ENCODE data around the gene BTNL9. TPM values are rescaled to one million over a fixed set of nuclear protein-coding genes. Genes with fewer than 3 reads are reported as not detected.

BTNL9 gene
- total and polyA plus RNA-seq, 7 experiments from 2014 or later = 1.6 TPM; not detected in 6

DNA sequence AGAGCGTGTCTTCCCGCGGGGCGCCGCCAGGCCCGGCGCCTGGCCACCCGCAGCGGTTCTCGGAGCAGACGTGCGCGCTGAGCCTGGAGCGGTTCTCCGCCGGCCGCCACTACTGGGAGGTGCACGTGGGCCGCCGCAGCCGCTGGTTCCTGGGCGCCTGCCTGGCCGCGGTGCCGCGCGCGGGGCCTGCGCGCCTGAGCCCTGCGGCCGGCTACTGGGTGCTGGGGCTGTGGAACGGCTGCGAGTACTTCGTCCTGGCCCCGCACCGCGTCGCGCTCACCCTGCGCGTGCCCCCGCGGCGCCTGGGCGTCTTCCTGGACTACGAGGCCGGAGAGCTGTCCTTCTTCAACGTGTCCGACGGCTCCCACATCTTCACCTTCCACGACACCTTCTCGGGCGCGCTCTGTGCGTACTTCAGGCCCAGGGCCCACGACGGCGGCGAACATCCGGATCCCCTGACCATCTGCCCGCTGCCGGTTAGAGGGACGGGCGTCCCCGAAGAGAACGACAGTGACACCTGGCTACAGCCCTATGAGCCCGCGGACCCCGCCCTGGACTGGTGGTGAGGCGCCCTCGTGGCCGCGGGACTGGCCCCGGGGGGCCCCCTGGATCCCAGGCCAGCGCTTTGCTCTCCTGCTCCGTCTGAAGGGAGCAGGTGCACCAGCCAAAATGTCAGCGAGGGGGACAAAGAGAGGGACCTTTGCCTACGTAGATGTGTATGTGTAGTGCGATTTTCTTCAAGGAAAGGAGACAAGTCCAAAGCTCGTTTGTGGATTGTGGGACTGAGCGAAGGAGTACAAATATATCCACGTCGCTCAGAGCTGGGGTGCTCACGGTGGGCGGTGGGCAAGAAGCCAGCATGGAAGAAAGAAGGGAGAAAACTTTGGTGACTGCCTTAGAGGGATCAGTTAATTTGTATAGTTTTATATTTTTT lies 19.5 kb downstream of the BTNL9 start:
- H3K4me3 ChIP-seq (ENCODE audit: low read length) = no peak overlapping the region
- DNase-seq (no peak), ATAC-seq (no peak)
- ChIA-PET CTCF (no interaction called here), POLR2A (no interaction called here)
- intact Hi-C loops (cut with micrococcal nuclease) = loop anchor here in 1 of 2 donors (10.0 kb wide), 1 partner anchor 195 kb away; the partner anchor contains the start of gene ZFP62
- no peaks in the 10 kb centered on the region for H3K4me1 ChIP-seq (ENCODE audit: control insufficient read depth in 2 of 2, insufficient read depth in 2 of 2, low read length in 2 of 2)
- no peaks in the 10 kb centered on the region for H3K9me3 ChIP-seq (ENCODE audit: control insufficient read depth in 2 of 3, low read length in 3 of 3)
- H3K4me1 Mint-ChIP-seq = peaks cover under 1 to 11% (median 2%) of the 10 kb centered on the region in 7 donors
- H3K27me3 ChIP-seq (ENCODE audit: control insufficient read depth in 2 of 2, insufficient read depth in 2 of 2, low read length in 2 of 2) = peaks cover 4 to 5% of the 10 kb centered on the region in 2 donors
- peaks cover 0 to 6% (median 0%) of the 10 kb centered on the region in 11 donors for H3K9me3 Mint-ChIP-seq
- peak overlapping the region in 1 of 10 donors; percentile 33 for H3K4me3 Mint-ChIP-seq
- H3K27me3 Mint-ChIP-seq = peaks cover 76 to 91% (median 81%) of the 10 kb centered on the region in 5 donors
- no peaks in the 10 kb centered on the region for H3K36me3 Mint-ChIP-seq
- H3K27ac Mint-ChIP-seq = no peak overlapping the region
- H3K27ac ChIP-seq (ENCODE audit: low read depth, low read length) = no peak overlapping the region
- H3K36me3 ChIP-seq (ENCODE audit: control insufficient read depth in 2 of 3, insufficient read depth in 3 of 3, low read length in 3 of 3) = no peaks in the 10 kb centered on the region

DNA sequence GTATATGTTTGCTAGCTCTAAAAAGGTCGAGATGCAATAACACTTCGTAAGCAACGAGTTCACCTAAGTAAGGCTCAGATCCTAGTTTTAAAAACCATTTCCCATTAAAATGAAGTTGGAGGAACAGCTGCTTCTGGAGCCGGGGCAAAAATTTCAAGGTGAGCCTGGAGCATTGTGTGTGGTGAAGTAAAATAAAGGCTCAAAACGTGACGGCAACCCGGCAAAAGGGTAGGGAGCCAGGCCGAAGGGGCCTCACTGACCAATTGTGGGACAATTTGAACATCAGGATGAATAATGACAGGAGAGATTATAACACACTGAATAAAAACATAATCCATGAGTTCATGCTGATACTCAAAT lies 20.1 kb downstream of the BTNL9 start:
- H3K27me3 Mint-ChIP-seq = peaks cover 70 to 90% (median 82%) of the 10 kb centered on the region in 5 donors
- H3K27ac ChIP-seq (ENCODE audit: low read depth, low read length) = no peak overlapping the region
- POLR2A ChIA-PET = no interaction called here
- no peak for ATAC-seq
- intact Hi-C loops (cut with micrococcal nuclease) = no loop called here
- CTCF ChIA-PET = no interaction called here
- H3K4me3 ChIP-seq (ENCODE audit: low read length) = no peak overlapping the region
- H3K4me1 ChIP-seq (ENCODE audit: control insufficient read depth in 2 of 2, insufficient read depth in 2 of 2, low read length in 2 of 2) = no peaks in the 10 kb centered on the region
- H3K9me3 Mint-ChIP-seq = peaks cover 0 to 6% (median 0%) of the 10 kb centered on the region in 11 donors
- H3K4me3 Mint-ChIP-seq = peak overlapping the region in 1 of 10 donors; percentile 33
- no peaks in the 10 kb centered on the region for H3K9me3 ChIP-seq (ENCODE audit: control insufficient read depth in 2 of 3, low read length in 3 of 3)
- H3K27me3 ChIP-seq (ENCODE audit: control insufficient read depth in 2 of 2, insufficient read depth in 2 of 2, low read length in 2 of 2) = peaks cover 4 to 5% of the 10 kb centered on the region in 2 donors
- peaks cover 0 to 8% (median 0%) of the 10 kb centered on the region in 7 donors for H3K4me1 Mint-ChIP-seq
- no peak overlapping the region for H3K27ac Mint-ChIP-seq
- H3K36me3 ChIP-seq (ENCODE audit: control insufficient read depth in 2 of 3, insufficient read depth in 3 of 3, low read length in 3 of 3) = no peaks in the 10 kb centered on the region
- no peak for DNase-seq
- no peaks in the 10 kb centered on the region for H3K36me3 Mint-ChIP-seq

DNA sequence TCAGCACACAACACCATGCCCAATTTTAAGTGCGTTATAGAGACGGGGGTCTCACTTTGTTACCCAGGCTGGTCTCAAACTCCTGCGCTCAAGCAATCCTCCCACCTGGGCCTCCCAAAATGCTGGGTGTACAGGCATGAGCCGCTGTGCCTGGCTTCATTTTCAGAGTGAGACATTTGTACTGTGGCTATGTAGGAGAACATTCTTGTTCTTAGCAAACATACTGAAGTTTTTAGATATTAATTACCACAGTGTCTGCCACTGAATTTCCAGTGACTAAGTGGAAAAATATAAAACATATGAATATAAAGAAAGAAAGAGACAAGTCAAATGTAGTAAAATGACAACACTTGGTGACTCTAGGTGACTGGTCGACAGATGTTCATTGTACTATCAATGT lies 20.9 kb downstream of the BTNL9 start:
- no peak for DNase-seq
- H3K27me3 ChIP-seq (ENCODE audit: control insufficient read depth in 2 of 2, insufficient read depth in 2 of 2, low read length in 2 of 2) = peaks cover 4 to 5% of the 10 kb centered on the region in 2 donors
- H3K4me1 ChIP-seq (ENCODE audit: control insufficient read depth in 2 of 2, insufficient read depth in 2 of 2, low read length in 2 of 2) = no peaks in the 10 kb centered on the region
- no peaks in the 10 kb centered on the region for H3K9me3 ChIP-seq (ENCODE audit: control insufficient read depth in 2 of 3, low read length in 3 of 3)
- no peaks in the 10 kb centered on the region for H3K36me3 Mint-ChIP-seq
- H3K9me3 Mint-ChIP-seq = peaks cover 0 to 6% (median 0%) of the 10 kb centered on the region in 11 donors
- no peak overlapping the region for H3K27ac ChIP-seq (ENCODE audit: low read depth, low read length)
- no peak for ATAC-seq
- H3K27me3 Mint-ChIP-seq = peaks cover 64 to 90% (median 81%) of the 10 kb centered on the region in 5 donors
- intact Hi-C loops (cut with micrococcal nuclease) = no loop called here
- H3K4me3 Mint-ChIP-seq = no peak overlapping the region
- H3K27ac Mint-ChIP-seq = no peak overlapping the region
- ChIA-PET POLR2A (no interaction called here), CTCF (no interaction called here)
- peaks cover 0 to 6% (median 0%) of the 10 kb centered on the region in 7 donors for H3K4me1 Mint-ChIP-seq
- no peaks in the 10 kb centered on the region for H3K36me3 ChIP-seq (ENCODE audit: control insufficient read depth in 2 of 3, insufficient read depth in 3 of 3, low read length in 3 of 3)
- no peak overlapping the region for H3K4me3 ChIP-seq (ENCODE audit: low read length)

DNA sequence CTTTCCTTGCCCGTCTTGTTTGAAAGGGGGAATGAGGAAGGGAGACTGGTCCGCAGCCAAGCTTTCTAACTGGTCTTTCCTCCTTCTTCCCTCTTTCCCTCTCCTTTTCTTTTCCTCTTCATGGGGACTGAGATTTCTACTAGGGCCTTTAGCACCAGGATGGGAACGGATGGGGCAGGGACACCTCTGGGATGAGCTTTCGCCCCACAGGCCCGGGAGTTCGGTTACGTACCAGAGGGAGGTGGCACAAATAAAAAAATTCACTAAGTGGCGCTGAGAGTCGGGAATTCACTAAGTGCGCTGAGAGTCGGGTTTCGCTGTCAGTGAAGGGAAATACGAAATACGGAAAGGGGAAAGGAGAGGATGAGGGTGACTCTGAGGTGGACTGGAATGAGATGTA lies 21.6 kb downstream of the BTNL9 start:
- Histone ChIP-seq H3K27me3 (ENCODE audit: control insufficient read depth in 2 of 2, insufficient read depth in 2 of 2, low read length in 2 of 2) (peaks cover 4 to 5% of the 10 kb centered on the region in 2 donors), H3K27ac (ENCODE audit: low read depth, low read length) (no peak overlapping the region), H3K36me3 (ENCODE audit: control insufficient read depth in 2 of 3, insufficient read depth in 3 of 3, low read length in 3 of 3) (no peaks in the 10 kb centered on the region), H3K4me1 (ENCODE audit: control insufficient read depth in 2 of 2, insufficient read depth in 2 of 2, low read length in 2 of 2) (no peaks in the 10 kb centered on the region), H3K4me3 (ENCODE audit: low read length) (no peak overlapping the region), H3K9me3 (ENCODE audit: control insufficient read depth in 2 of 3, low read length in 3 of 3) (no peaks in the 10 kb centered on the region)
- Mint-ChIP-seq H3K4me1 (peaks cover 0 to 4% (median 0%) of the 10 kb centered on the region in 7 donors), H3K36me3 (no peaks in the 10 kb centered on the region), H3K4me3 (no peak overlapping the region), H3K9me3 (peaks cover 0 to 6% (median 0%) of the 10 kb centered on the region in 11 donors), H3K27ac (no peak overlapping the region), H3K27me3 (peaks cover 59 to 90% (median 81%) of the 10 kb centered on the region in 5 donors)
- no peak for ATAC-seq
- ChIA-PET CTCF (no interaction called here), POLR2A (no interaction called here)
- DNase-seq = no peak
- intact Hi-C loops (cut with micrococcal nuclease) = no loop called here

DNA sequence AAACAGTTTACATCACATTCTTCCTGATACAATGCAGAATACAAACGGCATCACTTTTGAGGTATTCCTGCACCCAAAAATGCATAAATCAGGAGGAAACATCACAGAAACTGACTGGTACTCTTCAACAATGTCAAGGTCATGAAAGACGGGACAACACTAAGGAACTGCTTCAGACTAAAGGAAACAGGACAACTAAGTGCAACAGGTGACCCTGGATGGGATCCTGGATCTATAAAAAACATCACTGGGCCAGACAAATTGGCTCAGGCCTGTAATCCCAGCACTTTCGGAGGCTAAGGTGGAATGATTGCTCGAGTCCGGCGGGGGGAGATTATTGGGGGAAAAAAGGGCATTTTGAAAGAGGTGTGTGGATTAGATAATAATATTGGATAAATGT lies 22.6 kb downstream of the BTNL9 start:
- H3K36me3 Mint-ChIP-seq = no peaks in the 10 kb centered on the region
- H3K27ac Mint-ChIP-seq = no peak overlapping the region
- H3K4me1 Mint-ChIP-seq = peaks cover 0 to 4% (median 0%) of the 10 kb centered on the region in 7 donors
- no peaks in the 10 kb centered on the region for H3K36me3 ChIP-seq (ENCODE audit: control insufficient read depth in 2 of 3, insufficient read depth in 3 of 3, low read length in 3 of 3)
- CTCF ChIA-PET = no interaction called here
- POLR2A ChIA-PET = no interaction called here
- intact Hi-C loops (cut with micrococcal nuclease) = no loop called here
- peaks cover 56 to 86% (median 81%) of the 10 kb centered on the region in 5 donors for H3K27me3 Mint-ChIP-seq
- DNase-seq = no peak
- no peaks in the 10 kb centered on the region for H3K4me1 ChIP-seq (ENCODE audit: control insufficient read depth in 2 of 2, insufficient read depth in 2 of 2, low read length in 2 of 2)
- no peak overlapping the region for H3K27ac ChIP-seq (ENCODE audit: low read depth, low read length)
- no peak overlapping the region for H3K4me3 Mint-ChIP-seq
- ATAC-seq = no peak
- H3K9me3 ChIP-seq (ENCODE audit: control insufficient read depth in 2 of 3, low read length in 3 of 3) = no peaks in the 10 kb centered on the region
- peaks cover 0 to 6% (median 0%) of the 10 kb centered on the region in 11 donors for H3K9me3 Mint-ChIP-seq
- H3K4me3 ChIP-seq (ENCODE audit: low read length) = no peak overlapping the region
- peaks cover 4 to 5% of the 10 kb centered on the region in 2 donors for H3K27me3 ChIP-seq (ENCODE audit: control insufficient read depth in 2 of 2, insufficient read depth in 2 of 2, low read length in 2 of 2)

DNA sequence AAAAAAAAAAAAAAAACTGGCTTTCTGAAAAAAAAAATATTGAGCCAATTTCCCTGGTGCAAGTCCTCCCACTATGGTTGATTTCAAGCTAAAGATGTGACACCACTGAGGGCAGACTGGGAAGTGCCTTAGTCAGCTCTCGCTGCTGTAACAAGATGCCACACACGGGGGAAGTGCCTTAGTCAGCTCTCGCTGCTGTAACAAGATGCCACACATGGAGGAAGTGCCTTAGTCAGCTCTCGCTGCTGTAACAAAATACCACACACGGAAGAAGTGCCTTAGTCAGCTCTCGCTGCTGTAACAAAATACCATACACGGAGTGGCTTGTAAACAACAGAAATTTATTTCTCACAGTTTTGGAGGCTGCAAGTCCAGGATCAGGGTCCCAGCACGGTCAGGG lies 23.4 kb downstream of the BTNL9 start:
- Histone ChIP-seq H3K4me1 (ENCODE audit: control insufficient read depth in 2 of 2, insufficient read depth in 2 of 2, low read length in 2 of 2) (no peaks in the 10 kb centered on the region), H3K4me3 (ENCODE audit: low read length) (no peak overlapping the region), H3K27ac (ENCODE audit: low read depth, low read length) (no peak overlapping the region), H3K9me3 (ENCODE audit: control insufficient read depth in 2 of 3, low read length in 3 of 3) (no peaks in the 10 kb centered on the region), H3K36me3 (ENCODE audit: control insufficient read depth in 2 of 3, insufficient read depth in 3 of 3, low read length in 3 of 3) (no peaks in the 10 kb centered on the region), H3K27me3 (ENCODE audit: control insufficient read depth in 2 of 2, insufficient read depth in 2 of 2, low read length in 2 of 2) (peaks cover 4 to 5% of the 10 kb centered on the region in 2 donors)
- Mint-ChIP-seq H3K36me3 (no peaks in the 10 kb centered on the region), H3K27ac (no peak overlapping the region), H3K4me1 (peaks cover 0 to 4% (median 0%) of the 10 kb centered on the region in 7 donors), H3K9me3 (peaks cover 0 to 6% (median 0%) of the 10 kb centered on the region in 11 donors), H3K4me3 (no peak overlapping the region), H3K27me3 (peaks cover 54 to 89% (median 83%) of the 10 kb centered on the region in 5 donors)
- ChIA-PET POLR2A (no interaction called here), CTCF (no interaction called here)
- DNase-seq (no peak), ATAC-seq (no peak)
- intact Hi-C loops (cut with micrococcal nuclease) = no loop called here
